ENCODE data around the gene ZNF578. TPM values are rescaled to one million over a fixed set of nuclear protein-coding genes. Genes with fewer than 3 reads are reported as not detected.
"Not testable (repeated sequence)": the region's sequence is repeated elsewhere in the genome, so short reads cannot be mapped to it uniquely, and the experiment has no call there.

Gene ZNF578
- total and polyA plus RNA-seq, 4 donors, result 0.63 to 3.8 (median 1.8) TPM

DNA sequence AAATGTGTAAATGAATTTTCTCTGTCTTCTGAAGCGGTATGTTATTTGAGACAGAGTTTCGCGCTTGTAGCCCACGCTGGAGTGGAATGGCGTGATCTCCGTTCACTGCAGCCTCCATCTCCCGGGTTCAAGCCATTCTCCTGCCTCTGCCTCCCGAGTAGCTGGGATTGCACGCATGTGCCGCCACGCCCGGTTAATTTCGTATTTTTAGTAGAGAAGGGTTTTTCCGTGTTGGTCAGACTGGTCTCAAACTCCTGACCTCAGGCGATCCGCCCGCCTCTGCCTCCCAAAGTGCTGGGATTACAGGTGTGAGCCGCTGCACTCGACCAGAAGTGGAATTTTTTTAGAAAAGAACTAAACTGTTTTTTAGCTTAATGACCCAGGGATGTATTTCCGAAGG is 70.7 kb downstream of the ZNF578 start:
- WGBS, 2 donors, result 90 to 93% methylated on average over 20 of the region's 20 CpGs
- intact Hi-C loops (cut with DNase I), result no loop called here
- no peaks in the 10 kb centered on the region for H3K4me1 ChIP-seq (ENCODE audit: control insufficient read depth in 1 of 2, insufficient read depth in 2 of 2, low read length in 2 of 2)
- no peaks in the 10 kb centered on the region for H3K27me3 ChIP-seq (ENCODE audit: control insufficient read depth in 1 of 2, insufficient read depth in 2 of 2, low read length in 1 of 2)
- H3K4me3 ChIP-seq (ENCODE audit: low read length in 2 of 2), result no peak overlapping the region
- DNase-seq (no peak), ATAC-seq (ENCODE audit: low FRiP score) (no peak)
- no peaks in the 10 kb centered on the region for H3K36me3 ChIP-seq (ENCODE audit: control insufficient read depth in 1 of 2, insufficient read depth in 2 of 2, low read length in 1 of 2)
- no peaks in the 10 kb centered on the region for H3K9me3 ChIP-seq (ENCODE audit: control insufficient read depth, low read length)
- H3K27ac ChIP-seq (ENCODE audit: low read depth in 1 of 2, low read length in 2 of 2), result no peak overlapping the region

- Histone ChIP-seq H3K9me3 (ENCODE audit: control insufficient read depth, low read length) (no peaks in the 10 kb centered on the region), H3K4me1 (ENCODE audit: control insufficient read depth in 1 of 2, insufficient read depth in 2 of 2, low read length in 2 of 2) (no peaks in the 10 kb centered on the region), H3K27ac (ENCODE audit: low read depth in 1 of 2, low read length in 2 of 2) (peak within 1 kb of the TSS; percentile 68 to 90), H3K27me3 (ENCODE audit: control insufficient read depth in 1 of 2, insufficient read depth in 2 of 2, low read length in 1 of 2) (no peaks in the 10 kb centered on the region), H3K4me3 (ENCODE audit: low read length in 2 of 2) (peak within 1 kb of the TSS; percentile 72 to 82), H3K36me3 (ENCODE audit: control insufficient read depth in 1 of 2, insufficient read depth in 2 of 2, low read length in 1 of 2) (no peaks in the 10 kb centered on the region)
- DNase-seq, result peak; percentile 98 to 99
- ATAC-seq (ENCODE audit: low FRiP score), result peak; percentile 99
- intact Hi-C loops (cut with DNase I), result loop anchor here in 1 of 2 donors (5.0 kb wide), 1 partner anchor 165 kb away; no protein-coding TSS in a partner anchor
- WGBS, 2 donors, result 0 to 1% methylated on average over 46 to 54 of the region's 54 CpGs
These were observed 74.0 kb downstream of the ZNF578 start, which contains the start of gene ZNF808 for GRCh38 chr19:52527134-52527955. Gene ZNF808, plus strand, starts transcription at chr19:52527668. Its CDS starts 15,617 bp downstream, at chr19:52543285.

DNA sequence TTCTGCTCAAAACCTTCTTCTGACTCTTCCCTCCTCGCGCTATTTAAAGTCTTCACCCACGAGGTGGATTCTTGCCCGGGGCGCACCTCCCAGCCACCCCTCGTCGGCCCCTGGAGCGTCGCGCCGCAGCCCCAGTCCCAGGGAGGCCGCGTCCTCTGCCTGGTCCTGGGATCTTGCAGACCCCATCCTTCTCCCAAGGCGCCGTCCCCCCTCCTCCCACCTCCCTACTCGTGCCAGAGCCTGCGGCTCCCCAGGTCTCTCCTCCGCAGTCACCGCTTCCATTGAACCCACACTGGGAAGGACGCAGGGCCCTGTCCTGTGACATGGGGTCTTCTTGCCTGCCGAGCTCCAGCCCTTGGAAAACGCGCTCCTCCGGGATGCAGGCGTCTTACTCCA is 74.6 kb downstream of the ZNF578 start:
- Histone ChIP-seq H3K4me1 (ENCODE audit: control insufficient read depth in 1 of 2, insufficient read depth in 2 of 2, low read length in 2 of 2) (no peaks in the 10 kb centered on the region), H3K27me3 (ENCODE audit: control insufficient read depth in 1 of 2, insufficient read depth in 2 of 2, low read length in 1 of 2) (no peaks in the 10 kb centered on the region), H3K4me3 (ENCODE audit: low read length in 2 of 2) (peak overlapping the region; percentile 72 to 82), H3K27ac (ENCODE audit: low read depth in 1 of 2, low read length in 2 of 2) (peak overlapping the region; percentile 68 to 81), H3K9me3 (ENCODE audit: control insufficient read depth, low read length) (no peaks in the 10 kb centered on the region), H3K36me3 (ENCODE audit: control insufficient read depth in 1 of 2, insufficient read depth in 2 of 2, low read length in 1 of 2) (no peaks in the 10 kb centered on the region)
- ATAC-seq (ENCODE audit: low FRiP score) (peak; percentile 49), DNase-seq (peak in 1 of 2 donors; percentile 71)
- WGBS, 2 donors, result 1% methylated on average over 22 to 25 of the region's 25 CpGs
- intact Hi-C loops (cut with DNase I), result loop anchor here in 1 of 2 donors (5.0 kb wide), 1 partner anchor 164 kb away; no protein-coding TSS in a partner anchor

DNA sequence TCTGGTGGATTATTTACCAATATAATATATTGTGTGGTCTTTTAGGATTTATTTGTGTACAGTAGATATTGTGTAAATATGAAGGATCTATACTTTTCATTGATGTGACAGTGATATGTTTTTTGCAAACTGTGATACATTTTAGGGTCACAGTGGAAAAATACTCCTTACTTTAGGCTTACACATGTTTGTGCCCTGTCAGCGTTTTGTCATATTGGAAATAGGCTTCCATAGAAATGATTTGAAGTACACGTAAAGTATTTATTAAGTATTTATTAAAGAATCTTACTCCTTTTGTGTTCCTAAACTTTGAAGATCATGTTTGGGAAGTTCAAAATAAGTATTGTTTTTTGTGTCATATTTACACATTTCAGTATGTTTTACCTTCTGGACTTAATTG is 79.1 kb downstream of the ZNF578 start:
- Histone ChIP-seq H3K27ac (ENCODE audit: low read depth in 1 of 2, low read length in 2 of 2) (no peak overlapping the region), H3K4me1 (ENCODE audit: control insufficient read depth in 1 of 2, insufficient read depth in 2 of 2, low read length in 2 of 2) (no peaks in the 10 kb centered on the region), H3K27me3 (ENCODE audit: control insufficient read depth in 1 of 2, insufficient read depth in 2 of 2, low read length in 1 of 2) (no peaks in the 10 kb centered on the region), H3K9me3 (ENCODE audit: control insufficient read depth, low read length) (no peaks in the 10 kb centered on the region), H3K36me3 (ENCODE audit: control insufficient read depth in 1 of 2, insufficient read depth in 2 of 2, low read length in 1 of 2) (no peaks in the 10 kb centered on the region), H3K4me3 (ENCODE audit: low read length in 2 of 2) (no peak overlapping the region)
- 88 to 95% methylated on average over 2 of the region's 2 CpGs for WGBS, 2 donors
- ATAC-seq (ENCODE audit: low FRiP score), result no peak
- DNase-seq, result no peak
- intact Hi-C loops (cut with DNase I), result no loop called here

DNA sequence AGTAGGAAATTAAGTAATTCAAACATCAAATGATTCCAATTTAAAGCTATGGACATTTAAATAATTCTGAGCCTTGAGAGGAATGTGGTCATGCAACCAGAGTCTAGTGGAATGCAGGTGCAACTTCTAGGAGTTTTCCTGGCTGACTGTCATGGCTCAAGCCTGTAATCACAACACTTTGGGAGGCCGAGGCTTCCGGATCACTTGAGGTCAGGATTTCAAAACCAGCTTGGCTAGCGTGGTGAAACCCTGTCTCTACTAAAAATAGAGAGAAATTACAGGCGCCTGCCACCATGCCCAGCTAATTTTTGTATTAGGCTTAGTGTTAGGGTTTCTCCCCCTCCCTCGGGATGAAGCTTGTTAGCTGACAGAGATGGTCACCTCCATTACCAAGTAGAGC is 80.5 kb downstream of the ZNF578 start:
- no peak overlapping the region for H3K27ac ChIP-seq (ENCODE audit: low read depth in 1 of 2, low read length in 2 of 2)
- WGBS, 2 donors, result 54 to 59% methylated on average over 5 of the region's 5 CpGs
- H3K9me3 ChIP-seq (ENCODE audit: control insufficient read depth, low read length), result no peaks in the 10 kb centered on the region
- DNase-seq (no peak), ATAC-seq (ENCODE audit: low FRiP score) (no peak)
- no peaks in the 10 kb centered on the region for H3K36me3 ChIP-seq (ENCODE audit: control insufficient read depth in 1 of 2, insufficient read depth in 2 of 2, low read length in 1 of 2)
- no peak overlapping the region for H3K4me3 ChIP-seq (ENCODE audit: low read length in 2 of 2)
- intact Hi-C loops (cut with DNase I), result no loop called here
- H3K27me3 ChIP-seq (ENCODE audit: control insufficient read depth in 1 of 2, insufficient read depth in 2 of 2, low read length in 1 of 2), result no peaks in the 10 kb centered on the region
- H3K4me1 ChIP-seq (ENCODE audit: control insufficient read depth in 1 of 2, insufficient read depth in 2 of 2, low read length in 2 of 2), result no peaks in the 10 kb centered on the region

DNA sequence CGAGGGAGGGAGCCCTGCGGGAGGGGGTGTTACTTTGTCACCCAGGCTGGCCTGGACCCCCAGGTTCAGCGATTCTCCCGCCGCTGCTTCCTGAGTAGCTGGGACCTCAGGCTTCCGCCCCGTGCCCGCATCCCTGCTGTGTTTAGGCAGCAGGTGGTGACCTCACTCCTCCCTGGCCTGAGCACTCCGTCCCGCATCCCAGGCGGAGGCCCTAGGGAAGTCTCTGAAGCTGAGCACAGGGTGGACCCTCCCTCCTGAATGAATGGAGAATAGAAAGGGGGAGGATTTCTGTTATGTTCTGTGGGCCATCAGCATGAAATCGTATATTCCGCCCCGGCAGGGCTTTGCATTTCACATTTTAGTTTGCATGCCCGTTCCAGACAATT is 82.0 kb downstream of the ZNF578 start:
- H3K36me3 ChIP-seq (ENCODE audit: control insufficient read depth in 1 of 2, insufficient read depth in 2 of 2, low read length in 1 of 2); ATAC-seq (ENCODE audit: low FRiP score); H3K4me1 ChIP-seq (ENCODE audit: control insufficient read depth in 1 of 2, insufficient read depth in 2 of 2, low read length in 2 of 2); intact Hi-C loops (cut with DNase I); H3K9me3 ChIP-seq (ENCODE audit: control insufficient read depth, low read length); H3K27me3 ChIP-seq (ENCODE audit: control insufficient read depth in 1 of 2, insufficient read depth in 2 of 2, low read length in 1 of 2): not testable (repeated sequence)
- H3K4me3 ChIP-seq (ENCODE audit: low read length in 2 of 2), result peak overlapping the region in 1 of 2 donors; percentile 24
- 1% methylated on average over 15 of the region's 15 CpGs for WGBS, 2 donors
- peak; percentile 56 to 75 for DNase-seq
- H3K27ac ChIP-seq (ENCODE audit: low read depth in 1 of 2, low read length in 2 of 2), result peak overlapping the region in 1 of 2 donors; percentile 28

DNA sequence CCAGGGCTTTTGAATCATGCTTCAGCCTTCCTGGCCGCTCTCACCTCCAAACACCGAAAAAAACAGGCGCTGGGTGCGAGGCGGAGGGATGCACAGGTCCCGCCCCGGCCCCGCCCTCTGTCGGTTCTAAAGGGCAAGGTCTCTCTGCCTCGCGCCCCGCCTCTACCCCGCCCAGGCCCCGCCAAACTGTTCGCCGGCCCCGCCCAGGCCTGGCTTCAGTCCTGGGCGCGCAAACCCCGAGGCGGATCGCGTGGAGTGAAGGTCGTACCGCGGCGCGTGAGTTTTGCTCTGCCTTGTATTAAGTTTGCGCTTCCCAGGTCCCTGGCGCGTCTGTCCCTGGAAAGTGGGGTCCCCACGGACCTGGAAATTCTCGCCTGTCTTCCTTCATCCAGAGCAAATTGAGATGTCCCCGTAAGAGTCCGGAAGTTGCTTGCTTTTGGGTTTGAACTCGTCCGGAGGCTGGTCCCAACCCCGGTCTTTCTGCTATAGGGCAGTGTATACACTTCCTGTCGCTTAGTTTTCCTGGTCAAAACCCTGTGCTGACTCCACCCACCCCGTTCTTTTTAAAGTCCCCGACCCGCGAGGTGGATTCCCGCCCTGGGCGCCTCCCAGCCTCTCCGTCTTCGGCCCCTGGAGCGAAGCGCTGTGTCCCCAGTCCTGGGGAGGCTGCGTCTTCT is 82.6 kb downstream of the ZNF578 start:
- H3K27ac ChIP-seq (ENCODE audit: low read depth in 1 of 2, low read length in 2 of 2), result peak overlapping the region in 1 of 2 donors; percentile 33
- H3K4me1 ChIP-seq (ENCODE audit: control insufficient read depth in 1 of 2, insufficient read depth in 2 of 2, low read length in 2 of 2), result no peaks in the 10 kb centered on the region
- intact Hi-C loops (cut with DNase I), result no loop called here
- DNase-seq (peak; percentile 93 to 97), ATAC-seq (ENCODE audit: low FRiP score) (peak; percentile 96)
- H3K4me3 ChIP-seq (ENCODE audit: low read length in 2 of 2), result peak overlapping the region; percentile 24 to 67
- no peaks in the 10 kb centered on the region for H3K36me3 ChIP-seq (ENCODE audit: control insufficient read depth in 1 of 2, insufficient read depth in 2 of 2, low read length in 1 of 2)
- no peaks in the 10 kb centered on the region for H3K9me3 ChIP-seq (ENCODE audit: control insufficient read depth, low read length)
- H3K27me3 ChIP-seq (ENCODE audit: control insufficient read depth in 1 of 2, insufficient read depth in 2 of 2, low read length in 1 of 2), result no peaks in the 10 kb centered on the region
- WGBS, 2 donors, result 1 to 3% methylated on average over 50 of the region's 50 CpGs

GRCh38 chr19:52536448-52536800 is 83.1 kb downstream of the ZNF578 start:
- Histone ChIP-seq H3K27me3 (ENCODE audit: control insufficient read depth in 1 of 2, insufficient read depth in 2 of 2, low read length in 1 of 2) (no peaks in the 10 kb centered on the region), H3K4me3 (ENCODE audit: low read length in 2 of 2) (peak overlapping the region; percentile 24 to 67), H3K27ac (ENCODE audit: low read depth in 1 of 2, low read length in 2 of 2) (peak overlapping the region in 1 of 2 donors; percentile 8), H3K4me1 (ENCODE audit: control insufficient read depth in 1 of 2, insufficient read depth in 2 of 2, low read length in 2 of 2) (no peaks in the 10 kb centered on the region), H3K36me3 (ENCODE audit: control insufficient read depth in 1 of 2, insufficient read depth in 2 of 2, low read length in 1 of 2) (no peaks in the 10 kb centered on the region), H3K9me3 (ENCODE audit: control insufficient read depth, low read length) (no peaks in the 10 kb centered on the region)
- peak in 1 of 2 donors; percentile 80 for DNase-seq
- ATAC-seq (ENCODE audit: low FRiP score), result peak; percentile 63
- WGBS, 2 donors, result 2 to 3% methylated on average over 17 of the region's 17 CpGs
- intact Hi-C loops (cut with DNase I), result no loop called here

Measured in aorta (tissue), 5 donors.